ENCODE measurements around the gene SWSAP1. TPM values are rescaled to one million over a fixed set of nuclear protein-coding genes. Genes with fewer than 3 reads are reported as not detected.

Gene SWSAP1
- polyA plus RNA-seq, 1 of the 3 experiments (the other 2 are of a cell fraction), result 2.8 TPM

GRCh38 chr19:11387162-11388034 is 12.9 kb downstream of the SWSAP1 start (continued):
- TF ChIP-seq, protein P1, sequence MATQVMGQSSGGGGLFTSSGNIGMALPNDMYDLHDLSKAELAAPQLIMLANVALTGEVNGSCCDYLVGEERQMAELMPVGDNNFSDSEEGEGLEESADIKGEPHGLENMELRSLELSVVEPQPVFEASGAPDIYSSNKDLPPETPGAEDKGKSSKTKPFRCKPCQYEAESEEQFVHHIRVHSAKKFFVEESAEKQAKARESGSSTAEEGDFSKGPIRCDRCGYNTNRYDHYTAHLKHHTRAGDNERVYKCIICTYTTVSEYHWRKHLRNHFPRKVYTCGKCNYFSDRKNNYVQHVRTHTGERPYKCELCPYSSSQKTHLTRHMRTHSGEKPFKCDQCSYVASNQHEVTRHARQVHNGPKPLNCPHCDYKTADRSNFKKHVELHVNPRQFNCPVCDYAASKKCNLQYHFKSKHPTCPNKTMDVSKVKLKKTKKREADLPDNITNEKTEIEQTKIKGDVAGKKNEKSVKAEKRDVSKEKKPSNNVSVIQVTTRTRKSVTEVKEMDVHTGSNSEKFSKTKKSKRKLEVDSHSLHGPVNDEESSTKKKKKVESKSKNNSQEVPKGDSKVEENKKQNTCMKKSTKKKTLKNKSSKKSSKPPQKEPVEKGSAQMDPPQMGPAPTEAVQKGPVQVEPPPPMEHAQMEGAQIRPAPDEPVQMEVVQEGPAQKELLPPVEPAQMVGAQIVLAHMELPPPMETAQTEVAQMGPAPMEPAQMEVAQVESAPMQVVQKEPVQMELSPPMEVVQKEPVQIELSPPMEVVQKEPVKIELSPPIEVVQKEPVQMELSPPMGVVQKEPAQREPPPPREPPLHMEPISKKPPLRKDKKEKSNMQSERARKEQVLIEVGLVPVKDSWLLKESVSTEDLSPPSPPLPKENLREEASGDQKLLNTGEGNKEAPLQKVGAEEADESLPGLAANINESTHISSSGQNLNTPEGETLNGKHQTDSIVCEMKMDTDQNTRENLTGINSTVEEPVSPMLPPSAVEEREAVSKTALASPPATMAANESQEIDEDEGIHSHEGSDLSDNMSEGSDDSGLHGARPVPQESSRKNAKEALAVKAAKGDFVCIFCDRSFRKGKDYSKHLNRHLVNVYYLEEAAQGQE (IDR thresholded peaks at IDR 0.05; ENCODE audit: low read depth, low read length), result no peak
- no peak for TF ChIP-seq POLR2AphosphoS5 (IDR thresholded peaks at IDR 0.05; ENCODE audit: low read depth, low read length)

DNA sequence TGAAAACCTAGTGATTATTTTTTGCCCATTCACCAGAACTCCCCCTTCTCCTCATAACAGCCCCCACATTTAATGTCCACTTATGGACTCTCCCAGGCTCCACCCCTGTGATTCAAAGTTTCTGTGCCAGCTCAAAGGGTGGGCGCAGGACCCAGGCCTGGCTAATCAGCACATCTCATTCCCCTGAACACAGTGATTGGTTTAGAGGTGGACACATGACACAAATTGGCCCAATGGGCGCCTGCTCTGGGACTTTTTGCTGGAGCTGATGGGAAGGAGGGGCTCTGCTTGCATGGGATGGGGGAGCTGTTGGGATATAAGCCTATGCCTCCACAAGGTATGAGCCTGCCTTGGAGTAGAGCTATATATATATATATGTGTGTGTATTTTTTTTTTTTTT is 15.9 kb downstream of the SWSAP1 start:
- Histone ChIP-seq H3K9me2 (no peaks in the 10 kb centered on the region), H3K9ac (no peak overlapping the region), H2AFZ (ENCODE audit: low read depth) (no peak overlapping the region), H3K4me3 (ENCODE audit: low read depth in 2 of 2, low read length in 1 of 2) (no peak overlapping the region), H3K27me3 (ENCODE audit: insufficient read depth) (no peaks in the 10 kb centered on the region), H3K27ac (ENCODE audit: low read depth in 2 of 2, low read length in 1 of 2) (no peak overlapping the region), H3K9me3 (no peaks in the 10 kb centered on the region), H3K4me2 (no peak overlapping the region), H3F3A (replicated peaks; ENCODE audit: insufficient read depth) (peaks cover 3% of the 10 kb centered on the region), H3K4me1 (ENCODE audit: control insufficient read depth in 1 of 2, insufficient read depth in 2 of 2, low read depth in 1 of 2, low read length in 1 of 2) (no peaks in the 10 kb centered on the region), H3K79me2 (ENCODE audit: insufficient read depth) (no peaks in the 10 kb centered on the region), H3K36me3 (replicated peaks in 1 of 2; ENCODE audit: control insufficient read depth in 1 of 2, insufficient read depth in 2 of 2, low read length in 1 of 2) (no peaks in the 10 kb centered on the region), H4K20me1 (ENCODE audit: insufficient read depth) (no peaks in the 10 kb centered on the region)
- ChIA-PET CTCF (interaction anchor here (1.7 kb wide), 1 partner anchor 45 kb away, joined by 8 read pairs; the partner anchor contains the start of genes ODAD3 and PRKCSH), POLR2A (no interaction called here)
- DNase-seq, result peak; percentile 23
- 78% methylated on average over 2 of the region's 2 CpGs for WGBS (ENCODE audit: low lambda C conversion rate)
- TF ChIP-seq SMC3 (IDR thresholded peaks at IDR 0.05; ENCODE audit: low read depth, low read length) (no peak), RCOR1 (IDR thresholded peaks at IDR 0.05; ENCODE audit: low read length) (no peak), FOSL2 (IDR thresholded peaks at IDR 0.05; ENCODE audit: borderline replicate concordance, low read depth) (no peak), SIN3A (IDR thresholded peaks at IDR 0.05; ENCODE audit: borderline replicate concordance, low read depth, low read length) (no peak), NFIC (IDR thresholded peaks at IDR 0.05; ENCODE audit: borderline replicate concordance) (no peak), MXI1 (IDR thresholded peaks at IDR 0.05; ENCODE audit: low read depth, low read length) (no peak), EZH2phosphoT487 (IDR thresholded peaks at IDR 0.05; ENCODE audit: borderline replicate concordance, low read depth) (no peak), RXRA (IDR thresholded peaks at IDR 0.05; ENCODE audit: borderline replicate concordance, low read depth) (no peak), FOXM1 (IDR thresholded peaks at IDR 0.05; ENCODE audit: low read depth) (no peak), EP300 (IDR thresholded peaks at IDR 0.05; ENCODE audit: borderline replicate concordance in 1 of 2, low read depth in 1 of 2, low read length in 1 of 2) (no peak), TCF12 (IDR thresholded peaks at IDR 0.05) (no peak), RAD21 (IDR thresholded peaks at IDR 0.05; ENCODE audit: low read length) (no peak), PBX3 (IDR thresholded peaks at IDR 0.05) (no peak)
- TF ChIP-seq, protein P2, sequence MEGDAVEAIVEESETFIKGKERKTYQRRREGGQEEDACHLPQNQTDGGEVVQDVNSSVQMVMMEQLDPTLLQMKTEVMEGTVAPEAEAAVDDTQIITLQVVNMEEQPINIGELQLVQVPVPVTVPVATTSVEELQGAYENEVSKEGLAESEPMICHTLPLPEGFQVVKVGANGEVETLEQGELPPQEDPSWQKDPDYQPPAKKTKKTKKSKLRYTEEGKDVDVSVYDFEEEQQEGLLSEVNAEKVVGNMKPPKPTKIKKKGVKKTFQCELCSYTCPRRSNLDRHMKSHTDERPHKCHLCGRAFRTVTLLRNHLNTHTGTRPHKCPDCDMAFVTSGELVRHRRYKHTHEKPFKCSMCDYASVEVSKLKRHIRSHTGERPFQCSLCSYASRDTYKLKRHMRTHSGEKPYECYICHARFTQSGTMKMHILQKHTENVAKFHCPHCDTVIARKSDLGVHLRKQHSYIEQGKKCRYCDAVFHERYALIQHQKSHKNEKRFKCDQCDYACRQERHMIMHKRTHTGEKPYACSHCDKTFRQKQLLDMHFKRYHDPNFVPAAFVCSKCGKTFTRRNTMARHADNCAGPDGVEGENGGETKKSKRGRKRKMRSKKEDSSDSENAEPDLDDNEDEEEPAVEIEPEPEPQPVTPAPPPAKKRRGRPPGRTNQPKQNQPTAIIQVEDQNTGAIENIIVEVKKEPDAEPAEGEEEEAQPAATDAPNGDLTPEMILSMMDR (IDR thresholded peaks at IDR 0.05), result no peak
- TF ChIP-seq, protein P1 (IDR thresholded peaks at IDR 0.05; ENCODE audit: low read depth, low read length), result no peak
- TF ChIP-seq, protein P3, sequence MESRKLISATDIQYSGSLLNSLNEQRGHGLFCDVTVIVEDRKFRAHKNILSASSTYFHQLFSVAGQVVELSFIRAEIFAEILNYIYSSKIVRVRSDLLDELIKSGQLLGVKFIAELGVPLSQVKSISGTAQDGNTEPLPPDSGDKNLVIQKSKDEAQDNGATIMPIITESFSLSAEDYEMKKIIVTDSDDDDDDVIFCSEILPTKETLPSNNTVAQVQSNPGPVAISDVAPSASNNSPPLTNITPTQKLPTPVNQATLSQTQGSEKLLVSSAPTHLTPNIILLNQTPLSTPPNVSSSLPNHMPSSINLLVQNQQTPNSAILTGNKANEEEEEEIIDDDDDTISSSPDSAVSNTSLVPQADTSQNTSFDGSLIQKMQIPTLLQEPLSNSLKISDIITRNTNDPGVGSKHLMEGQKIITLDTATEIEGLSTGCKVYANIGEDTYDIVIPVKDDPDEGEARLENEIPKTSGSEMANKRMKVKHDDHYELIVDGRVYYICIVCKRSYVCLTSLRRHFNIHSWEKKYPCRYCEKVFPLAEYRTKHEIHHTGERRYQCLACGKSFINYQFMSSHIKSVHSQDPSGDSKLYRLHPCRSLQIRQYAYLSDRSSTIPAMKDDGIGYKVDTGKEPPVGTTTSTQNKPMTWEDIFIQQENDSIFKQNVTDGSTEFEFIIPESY (IDR thresholded peaks at IDR 0.05; ENCODE audit: borderline replicate concordance, low read depth), result no peak
